Pancreas (tissue), 10 donors: ENCODE data around the gene INHBA. TPM values are rescaled to one million over a fixed set of nuclear protein-coding genes. Genes with fewer than 3 reads are reported as not detected.

Source experiments
- ATAC-seq, 4 donors: fragments of 200-7000 bp; cut with Tn5 transposase; one replicate each; pipeline versions ENCODE4 v1.8.0 to v1.9.1; 2020; ENCODE audit warnings: mild to moderate bottlenecking in 4 of 4, moderate library complexity in 4 of 4
- DNase-seq, 6 donors: peaks; one replicate each; pipeline ENCODE4 v3.0.0-alpha.2; 2020
- FAIRE-seq: peaks from 2 replicates; lab custom pipeline; 2012; peaks lifted over from hg19 to GRCh38; lab: Jason Lieb, UNC
- H3K27ac ChIP-seq, 4 donors: fragments of 200-600 bp; sonication (generic); 1 replicate in 3 of 4; 2 replicates in 1 of 4; pipeline versions ENCODE4 v1.5.0 to v1.8.0; 2020
- H3K27me3 ChIP-seq, 4 donors: fragments of 200-600 bp; one replicate each; pipeline ENCODE4 v1.8.0; 2021
- H3K36me3 ChIP-seq, 3 donors: fragments of 200-600 bp; sonication (generic) in 1 of 3; one replicate each; pipeline versions ENCODE4 v1.5.0 to v1.8.0; 2020 to 2021
- H3K4me1 ChIP-seq, 3 donors: fragments of 200-600 bp; one replicate each; pipeline ENCODE4 v1.8.0; 2021
- H3K4me3 ChIP-seq, 4 donors: fragments of 200-600 bp; sonication (generic) in 2 of 4; one replicate each; pipeline versions ENCODE4 v1.5.0 to v1.8.0; 2020 to 2021
- H3K9me3 ChIP-seq, 4 donors: fragments of 200-600 bp; one replicate each; pipeline ENCODE4 v1.8.0; 2021
- CTCF ChIP-seq, 4 donors: fragments of 200-600 bp; sonication (generic) in 3 of 4; IDR thresholded peaks; one replicate each; pipeline versions ENCODE4 v1.5.0 to v1.8.0; 2021; ENCODE audit warnings: antibody characterized with exemption in 4 of 4
- WGBS, 2 donors: extraction: QIAGEN DNeasy Blood & Tissue Kit; methylation state at CpG; one replicate each; pipeline ENCODE4 v1.1.7; 2013; 5-methylcytosine and 5-hydroxymethylcytosine counted together
- intact Hi-C, 3 donors: fragments of 100-400 bp; cut with DNase I; formaldehyde crosslinking; loops; one replicate each; pipeline versions ENCODE4 v1.11.1 to v1.14.2; 2022
- polyA plus RNA-seq, 2 donors: library from polyadenylated mRNA; stranded (reverse); fragments of 200-250 nt; gene quantifications; one replicate each; pipeline ENCODE4 v1.2.3, GENCODE V29; 2013
- total RNA-seq, 6 donors: library from RNA; stranded (reverse); fragmentation: NEBNext Ultra II Directional in 4 of 6; extraction: Animal tissue kit (Norgen Biotek cat#: 25700) in 4 of 6; gene quantifications; one replicate each; pipeline versions ENCODE4 v1.2.1 to v1.2.4, GENCODE V29; 2021 to 2023
- donor health status: healthy with polysubstance abuse.
- donor health status: DM: no; HTN: no; CAD: no; lungs with moderate emphysema.
- donor health status: DM: no; HTN: no; CAD: no.
- donor health status: control.
- donor health status: control.
- donor health status: Bipolar disorder and iron deficiency.
- donor health status: DM: yes; HTN: yes; CAD: no.
- donor health status: DM: no; HTN: no; CAD: no.
- donor health status: DM: no; HTN: no; CAD: no.
- donor health status: DM: yes; HTN: yes; CAD: no.

Gene INHBA
- total RNA-seq (1 to 10 TPM in 2 of 6 donors, under 1 TPM in 4; 0.05 to 6.1 (median 0.41) TPM), polyA plus RNA-seq (under 1 TPM; 0.26 to 0.27 TPM)

- Histone ChIP-seq H3K4me3 (no peak within 1 kb of the TSS), H3K27ac (no peak within 1 kb of the TSS), H3K4me1 (no peaks in the 10 kb centered on the region), H3K27me3 (peaks cover 0 to 10% (median 0%) of the 10 kb centered on the region in 4 donors), H3K36me3 (no peaks in the 10 kb centered on the region), H3K9me3 (no peaks in the 10 kb centered on the region)
- DNase-seq (no peak), FAIRE-seq (no peak), ATAC-seq (no peak)
- WGBS, 2 donors, result 56 to 72% methylated on average over 3 of the region's 3 CpGs
- intact Hi-C loops, result no loop called here
- TF ChIP-seq CTCF (IDR thresholded peaks at IDR 0.05), result no peak
Observed at GRCh38 chr7:41702635-41703371, at the start of gene INHBA. INHBA (minus strand) TSS chr7:41703090; CDS start chr7:41700374, 2,716 bp downstream.

GRCh38 chr7:41752615-41753014 lies 49.7 kb upstream of the INHBA start:
- WGBS, 2 donors, result 47 to 52% methylated on average over 2 of the region's 2 CpGs
- FAIRE-seq (no peak), ATAC-seq (no peak), DNase-seq (no peak)
- no peak for TF ChIP-seq CTCF (IDR thresholded peaks at IDR 0.05)
- Histone ChIP-seq H3K27ac (no peak overlapping the region), H3K36me3 (no peaks in the 10 kb centered on the region), H3K4me1 (no peaks in the 10 kb centered on the region), H3K4me3 (no peak overlapping the region), H3K27me3 (no peaks in the 10 kb centered on the region), H3K9me3 (no peaks in the 10 kb centered on the region)
- intact Hi-C loops, result no loop called here

GRCh38 chr7:41750661-41751540 lies 48.0 kb upstream of the INHBA start:
- Histone ChIP-seq H3K27me3 (no peaks in the 10 kb centered on the region), H3K27ac (no peak overlapping the region), H3K4me3 (no peak overlapping the region), H3K4me1 (no peaks in the 10 kb centered on the region), H3K36me3 (no peaks in the 10 kb centered on the region), H3K9me3 (no peaks in the 10 kb centered on the region)
- ATAC-seq (no peak), DNase-seq (no peak), FAIRE-seq (no peak)
- no peak for TF ChIP-seq CTCF (IDR thresholded peaks at IDR 0.05)
- intact Hi-C loops, result no loop called here
- WGBS, 2 donors, result 10% methylated on average over 1 of the region's 1 CpG

- intact Hi-C loops, result no loop called here
- ATAC-seq (no peak), FAIRE-seq (no peak), DNase-seq (no peak)
- Histone ChIP-seq H3K4me3 (no peak overlapping the region), H3K9me3 (no peaks in the 10 kb centered on the region), H3K4me1 (no peaks in the 10 kb centered on the region), H3K36me3 (no peaks in the 10 kb centered on the region), H3K27me3 (no peaks in the 10 kb centered on the region), H3K27ac (no peak overlapping the region)
- no peak for TF ChIP-seq CTCF (IDR thresholded peaks at IDR 0.05)
Observed at GRCh38 chr7:41747961-41748360, 45.1 kb upstream of the INHBA start.
